Stimulated activated CD4-positive, alpha-beta T cell treated with anti-CD3 and anti-CD28 coated beads, Interleukin-2, amount 100 ng/mL, for 24 hours (primary cell): ENCODE measurements around the gene ARID3C.

Source experiments
- DNase-seq, 2 donors: peaks; one replicate each; pipeline ENCODE4 v3.0.0-alpha.2; 2020

ARID3C gene, protein sequence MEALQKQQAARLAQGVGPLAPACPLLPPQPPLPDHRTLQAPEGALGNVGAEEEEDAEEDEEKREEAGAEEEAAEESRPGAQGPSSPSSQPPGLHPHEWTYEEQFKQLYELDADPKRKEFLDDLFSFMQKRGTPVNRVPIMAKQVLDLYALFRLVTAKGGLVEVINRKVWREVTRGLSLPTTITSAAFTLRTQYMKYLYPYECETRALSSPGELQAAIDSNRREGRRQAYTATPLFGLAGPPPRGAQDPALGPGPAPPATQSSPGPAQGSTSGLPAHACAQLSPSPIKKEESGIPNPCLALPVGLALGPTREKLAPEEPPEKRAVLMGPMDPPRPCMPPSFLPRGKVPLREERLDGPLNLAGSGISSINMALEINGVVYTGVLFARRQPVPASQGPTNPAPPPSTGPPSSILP

DNA sequence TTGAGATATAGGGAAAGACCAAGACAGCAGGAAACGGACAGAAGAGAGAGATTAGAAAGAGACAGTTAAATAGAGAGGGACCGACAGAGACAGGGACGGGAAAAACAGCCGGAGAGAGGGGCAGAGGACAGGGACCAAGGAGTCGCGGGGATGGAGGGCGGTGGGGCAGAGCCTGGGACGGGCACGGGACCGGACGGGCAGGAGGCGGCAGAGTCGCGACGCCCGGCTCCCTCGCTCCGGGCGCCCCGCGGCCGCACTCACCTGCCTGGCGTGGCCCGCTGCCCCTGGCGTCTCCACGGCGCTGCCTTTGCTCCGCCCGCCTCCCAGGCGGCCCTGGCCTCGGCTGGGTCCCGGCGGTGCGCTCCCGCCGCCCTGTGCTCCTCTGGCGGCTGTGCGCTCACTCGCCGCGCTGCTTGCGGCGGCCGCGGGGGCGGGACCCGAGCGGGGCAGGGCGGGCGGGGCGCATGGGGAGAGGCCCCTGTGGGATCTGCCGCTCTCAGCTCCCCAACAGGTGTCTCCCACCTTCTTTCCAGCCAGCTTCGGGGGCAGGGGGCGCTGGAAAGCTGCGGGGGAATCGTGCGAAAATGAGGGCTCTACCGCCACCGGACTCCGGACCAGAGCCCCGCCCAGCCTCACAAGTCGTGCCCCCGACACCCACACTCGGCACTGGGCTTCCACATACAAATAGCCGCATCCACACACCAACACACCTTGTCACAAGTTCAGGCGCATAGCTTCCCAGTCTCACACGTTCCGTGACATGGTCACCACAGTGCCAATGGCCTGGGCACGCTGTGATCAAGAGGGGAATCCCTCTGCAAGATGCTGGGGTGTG lies at the start of gene ARID3C:
Gene ARID3C (minus strand): TSS at position 411 of the 835 bp plus-strand sequence. CDS start 1,052 bp downstream, outside the sequence.
- peak; percentile 50 to 64 for DNase-seq

DNA sequence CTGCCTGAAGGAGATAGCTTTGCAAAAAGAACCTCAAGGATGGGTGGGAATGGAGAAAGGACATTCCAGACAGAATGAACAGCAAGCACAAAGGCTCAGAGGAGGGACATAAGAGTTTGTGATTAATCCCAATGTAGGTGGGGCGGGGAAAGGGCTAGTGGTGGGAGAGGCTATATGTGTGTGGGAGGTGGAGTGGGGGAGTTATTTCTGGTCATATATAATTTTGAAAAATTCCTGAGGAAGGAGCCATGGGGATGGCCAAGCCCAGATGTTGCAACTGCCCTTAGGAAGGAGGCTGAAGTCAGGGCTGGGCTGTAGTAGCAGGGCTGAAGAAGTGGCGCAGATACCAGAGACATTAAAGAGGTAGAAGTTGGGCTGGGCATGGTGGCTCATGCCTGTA lies 47.0 kb upstream of the ARID3C start:
- DNase-seq: no peak

DNA sequence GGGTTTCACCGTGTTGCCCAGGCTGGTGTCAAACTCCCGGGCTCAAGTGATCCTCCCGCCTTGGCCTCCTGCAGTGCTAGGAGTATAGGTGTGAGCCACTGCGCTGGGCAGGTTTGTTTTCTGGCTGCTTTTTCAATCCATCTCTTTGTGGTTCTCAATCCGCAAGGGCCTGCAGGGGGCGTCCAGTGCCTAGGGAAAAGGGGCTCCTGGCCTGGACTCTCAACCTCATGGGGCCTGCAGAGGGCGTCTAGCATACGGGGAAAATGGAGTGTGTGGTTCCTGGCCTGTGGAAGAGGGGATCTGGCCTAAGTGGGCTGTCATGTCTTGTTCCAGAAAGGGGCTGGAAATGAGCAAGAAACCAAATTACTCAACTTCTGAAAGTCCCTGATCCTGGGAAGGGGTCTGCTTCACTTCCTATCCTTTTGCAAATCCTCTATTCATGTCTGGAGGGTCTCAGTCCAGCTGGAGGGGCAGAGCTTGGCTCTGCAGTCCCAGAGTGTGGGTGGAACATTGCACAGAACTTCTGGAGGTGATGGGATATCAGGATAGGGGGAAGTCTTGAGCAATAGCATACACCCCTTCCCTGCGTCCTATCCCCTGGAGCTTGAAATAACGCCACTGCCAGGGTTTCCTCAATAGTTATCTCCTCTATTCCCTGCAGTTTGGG lies 46.3 kb upstream of the ARID3C start:
- DNase-seq: peak; percentile 69 to 75

DNA sequence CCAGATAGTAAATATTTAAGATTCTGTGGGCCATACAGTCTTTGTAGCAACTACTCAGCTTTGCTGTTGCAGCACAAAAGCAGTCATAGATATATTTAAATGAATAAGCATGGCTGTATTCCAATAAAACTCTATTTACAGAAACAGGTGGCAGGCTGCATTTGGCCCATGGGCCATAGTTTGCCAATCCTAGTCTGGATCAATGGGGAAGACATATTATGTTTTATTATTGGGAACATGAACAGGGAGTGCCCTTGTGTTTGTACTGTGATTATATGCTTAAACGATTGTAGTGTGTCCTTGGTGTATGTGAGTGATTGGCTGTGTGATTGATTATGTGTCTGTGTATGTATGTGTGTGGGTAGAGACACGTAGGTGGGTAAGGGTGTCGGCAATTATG lies 45.6 kb upstream of the ARID3C start:
- DNase-seq: no peak

DNA sequence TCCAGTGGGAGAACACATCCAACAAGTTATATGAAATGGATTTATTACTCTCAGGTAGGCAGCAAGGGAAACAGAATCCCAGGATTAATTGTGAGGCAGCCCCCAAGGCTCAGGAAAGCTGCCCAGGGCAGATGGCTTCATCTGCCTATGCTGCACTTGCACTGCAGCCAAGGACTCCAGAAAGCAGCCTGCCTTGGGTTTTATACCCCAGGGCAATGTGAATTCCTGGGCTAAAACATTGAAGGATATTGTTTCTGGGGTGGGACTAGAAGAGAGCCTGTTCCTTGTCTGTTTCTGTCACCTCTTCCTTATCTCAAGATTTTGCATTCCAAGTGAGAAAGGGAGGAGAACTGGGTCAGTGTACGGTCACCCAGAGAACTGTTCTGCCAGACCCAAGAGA lies 42.4 kb upstream of the ARID3C start:
- no peak for DNase-seq

DNA sequence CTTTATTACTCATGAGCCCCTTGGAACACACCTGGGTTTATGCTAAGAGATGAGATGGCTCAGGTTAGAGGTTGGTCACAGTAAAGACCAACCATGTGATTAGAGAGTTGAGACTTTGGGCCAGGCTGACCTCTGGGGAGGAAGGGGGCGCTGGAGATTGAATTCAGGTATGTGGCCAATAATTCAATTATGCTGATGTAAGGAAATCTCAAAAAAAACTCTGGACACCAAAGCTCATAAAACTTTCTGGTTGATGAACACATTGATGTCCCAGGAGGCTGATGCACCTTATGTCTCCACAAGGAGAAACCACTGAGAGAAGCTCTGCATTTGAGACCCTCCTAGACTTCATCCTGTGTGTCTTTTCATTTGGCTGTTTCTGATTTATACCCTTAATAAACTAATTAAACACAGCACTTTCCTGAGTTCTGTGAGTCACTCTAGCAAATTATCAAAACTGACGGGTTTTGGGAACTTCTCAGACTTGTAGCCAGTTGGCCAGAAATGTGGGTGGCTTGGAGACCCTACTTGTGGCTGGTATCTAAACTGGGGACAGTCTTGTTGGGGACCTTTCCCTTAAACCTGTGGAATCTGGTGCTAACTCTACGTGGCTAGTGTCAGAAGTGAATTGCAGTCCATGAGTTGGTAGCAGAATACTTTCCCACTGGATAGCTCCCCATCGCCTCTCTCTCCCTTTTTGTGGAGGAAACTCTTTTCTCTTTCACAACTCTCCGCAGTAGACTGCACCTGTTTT lies 41.1 kb upstream of the ARID3C start:
- DNase-seq: no peak

DNA sequence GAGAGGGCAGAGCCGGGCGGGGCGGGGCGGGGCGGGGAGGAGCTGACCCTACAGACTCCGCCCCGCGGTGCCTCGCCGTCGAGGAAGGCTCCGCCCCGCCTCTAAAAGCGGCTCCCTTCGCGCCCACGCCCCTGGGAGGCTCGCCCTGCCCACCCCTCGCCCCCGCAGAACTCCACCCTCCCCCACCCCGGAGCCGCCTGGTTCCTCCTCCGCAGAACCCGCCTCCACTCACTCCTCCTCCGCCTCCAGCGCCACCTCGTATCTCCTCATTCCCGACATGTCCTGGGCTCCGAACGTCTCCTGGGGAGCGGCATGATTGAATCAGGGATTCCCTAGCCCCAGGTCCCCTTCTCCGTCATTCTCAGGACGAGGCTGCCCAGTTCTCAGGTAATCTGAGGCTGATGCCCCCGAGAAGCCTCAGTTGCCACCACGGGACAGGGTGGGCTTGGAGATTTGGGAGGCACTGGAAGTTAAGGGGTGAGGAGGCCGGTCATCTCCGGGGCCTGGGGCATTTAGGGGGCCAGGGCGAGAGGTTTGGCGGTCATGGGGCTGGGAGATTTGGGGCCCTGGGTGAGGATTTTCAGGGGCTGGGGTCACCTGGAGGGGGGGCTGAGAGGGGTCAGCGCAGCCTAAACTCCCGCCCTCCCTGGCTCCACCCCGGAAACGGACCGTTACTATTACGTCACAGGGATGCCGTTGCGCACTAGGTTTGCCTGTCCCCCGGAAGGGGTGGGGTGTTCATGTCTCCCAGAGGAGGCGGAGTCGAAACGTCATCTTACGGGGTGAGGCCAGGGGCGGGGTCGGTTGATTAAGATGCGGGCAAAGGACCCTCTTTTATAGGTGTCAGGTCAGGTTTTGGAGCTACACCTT lies 36.8 kb upstream of the ARID3C start:
- DNase-seq: peak; percentile 81 to 82

DNA sequence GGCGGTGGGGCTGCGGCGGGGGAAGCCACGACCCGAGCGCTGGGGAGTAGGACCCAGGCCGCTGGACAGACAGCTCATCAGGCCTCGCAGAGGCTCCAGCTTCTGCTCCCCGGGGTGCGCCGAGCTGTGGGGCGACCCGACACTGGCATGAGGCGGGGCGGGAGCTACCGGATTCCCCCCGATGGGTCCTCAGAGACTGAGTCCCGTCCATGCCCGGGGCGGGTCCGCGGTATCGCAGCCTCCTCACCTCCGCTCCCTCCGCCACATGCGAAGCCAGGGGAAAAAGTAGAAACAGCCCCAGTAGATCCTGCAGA lies 36.2 kb upstream of the ARID3C start:
- DNase-seq: no peak

DNA sequence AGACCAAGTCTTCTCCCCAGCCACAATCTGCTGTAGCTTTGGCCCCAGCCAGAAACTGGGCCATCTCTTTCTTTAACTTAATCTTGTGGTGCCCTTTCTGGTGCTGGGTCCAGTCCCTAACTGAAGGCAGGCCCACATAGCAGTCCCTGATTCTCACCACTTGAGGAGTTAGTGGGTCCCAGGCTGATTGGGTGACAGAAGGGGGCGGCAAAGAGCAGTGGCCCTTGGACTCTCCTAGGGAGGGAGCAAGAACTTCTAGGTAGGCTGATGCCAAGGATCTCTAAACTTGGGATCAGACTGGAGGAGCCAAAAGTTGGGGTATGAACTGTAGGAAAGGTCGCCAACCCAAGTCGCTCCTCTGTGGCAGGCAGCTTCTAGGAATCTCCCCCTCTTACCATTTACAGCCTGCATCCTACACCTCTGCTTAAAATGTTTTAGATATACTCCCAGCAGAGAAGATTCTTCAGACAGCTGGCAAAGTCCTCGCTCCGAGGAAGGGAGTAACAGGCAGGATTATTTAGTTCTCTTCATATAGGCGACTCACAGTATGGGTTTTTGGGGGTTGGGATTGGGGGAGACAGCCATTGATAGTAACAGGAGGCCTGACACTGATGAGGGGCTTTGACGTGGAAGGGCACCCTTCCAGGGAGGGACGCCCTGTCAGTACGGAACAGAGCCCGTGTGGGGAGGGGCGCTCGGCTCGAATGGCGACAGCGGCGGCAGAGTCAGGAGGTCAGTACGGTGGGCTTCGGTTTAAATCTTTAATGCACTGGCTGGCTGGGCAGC lies 35.6 kb upstream of the ARID3C start:
- DNase-seq: peak; percentile 63 to 82

DNA sequence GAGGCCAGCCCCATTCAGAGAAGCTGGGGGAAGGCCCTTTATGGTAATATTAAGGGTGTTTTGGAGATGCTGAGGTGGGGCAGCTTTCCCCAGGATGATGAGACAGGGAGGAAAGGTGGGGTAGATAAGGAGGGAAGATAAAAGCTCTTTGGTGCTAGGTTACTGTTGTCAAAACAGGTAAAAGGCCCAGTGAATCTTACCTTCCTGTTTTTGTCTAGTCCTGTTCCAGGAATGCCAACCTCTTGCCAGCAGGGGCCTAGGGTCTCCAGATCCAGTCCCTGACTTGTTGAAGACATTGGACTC lies 34.4 kb upstream of the ARID3C start:
- DNase-seq: no peak

DNA sequence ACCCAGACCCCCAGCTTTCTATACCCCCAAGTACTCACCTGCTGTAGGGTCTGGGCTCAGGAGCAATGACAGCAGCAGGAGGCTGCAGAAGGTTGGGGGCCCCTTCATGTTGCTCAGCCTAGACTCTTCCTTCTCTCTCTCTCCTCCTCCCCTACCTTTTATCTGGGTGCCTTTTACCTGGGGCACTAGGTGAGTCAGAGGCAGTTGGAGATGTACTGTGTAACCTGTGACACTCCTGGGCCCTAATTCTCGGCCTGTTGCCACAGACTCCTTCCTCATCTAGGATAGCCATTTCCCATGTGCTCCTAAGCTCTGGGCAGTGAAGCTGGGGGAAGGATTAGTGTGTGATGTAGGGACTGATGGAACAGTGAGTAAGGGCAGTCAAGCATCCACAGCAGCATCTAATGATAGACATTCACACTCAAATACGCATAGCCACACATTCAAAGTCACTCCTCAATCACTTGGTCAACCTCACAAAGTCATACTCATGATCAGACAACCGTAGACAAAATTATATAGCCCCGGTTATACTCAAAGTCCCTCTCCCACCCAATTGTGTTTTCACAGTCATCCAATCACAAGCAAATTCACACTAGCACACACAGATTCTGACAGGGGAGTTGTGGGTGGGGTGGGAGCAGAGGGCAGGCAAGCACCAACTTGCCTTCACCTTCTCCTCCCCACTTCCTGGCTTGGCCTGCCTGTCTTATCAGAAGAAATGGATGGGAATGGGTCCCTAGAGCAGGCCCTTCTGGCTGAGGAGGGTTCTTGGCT lies 33.8 kb upstream of the ARID3C start, which contains the start of gene CCL27:
Gene CCL27 (minus strand): TSS at position 132 of the 777 bp plus-strand sequence. CDS start 24 bp downstream, at position 108.
- DNase-seq: peak in 1 of 2 donors; percentile 25

DNA sequence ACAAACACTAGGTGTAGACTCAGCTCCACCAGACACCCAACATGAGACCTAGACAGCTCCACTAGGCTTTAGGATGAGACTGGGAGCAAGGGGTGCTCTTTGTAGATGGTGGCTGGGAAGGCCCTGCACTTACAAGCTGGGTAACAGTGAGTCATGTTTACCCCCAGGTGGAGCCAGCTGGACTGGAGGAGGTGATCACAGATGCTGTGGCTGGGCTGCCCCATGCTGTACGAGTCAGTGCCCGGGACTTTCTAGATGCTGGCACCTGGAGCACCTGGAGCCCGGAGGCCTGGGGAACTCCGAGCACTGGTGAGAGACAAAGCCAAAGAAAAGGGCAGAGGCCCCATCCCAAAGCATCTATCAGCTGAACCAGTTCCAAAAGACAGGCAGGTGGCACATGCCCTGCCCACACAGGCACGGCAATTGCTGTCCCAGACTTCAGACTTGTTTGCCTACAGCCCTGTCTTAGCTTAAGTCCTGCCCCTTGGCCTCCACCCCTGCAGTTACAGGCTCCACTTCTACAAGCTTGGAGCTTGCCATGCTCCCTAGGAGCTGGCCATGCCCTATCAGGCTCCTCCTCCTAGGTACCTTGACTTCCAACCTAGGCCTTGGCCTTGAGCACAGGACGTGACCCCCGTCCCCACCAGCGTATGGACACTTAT lies 30.9 kb upstream of the ARID3C start:
- no peak for DNase-seq

DNA sequence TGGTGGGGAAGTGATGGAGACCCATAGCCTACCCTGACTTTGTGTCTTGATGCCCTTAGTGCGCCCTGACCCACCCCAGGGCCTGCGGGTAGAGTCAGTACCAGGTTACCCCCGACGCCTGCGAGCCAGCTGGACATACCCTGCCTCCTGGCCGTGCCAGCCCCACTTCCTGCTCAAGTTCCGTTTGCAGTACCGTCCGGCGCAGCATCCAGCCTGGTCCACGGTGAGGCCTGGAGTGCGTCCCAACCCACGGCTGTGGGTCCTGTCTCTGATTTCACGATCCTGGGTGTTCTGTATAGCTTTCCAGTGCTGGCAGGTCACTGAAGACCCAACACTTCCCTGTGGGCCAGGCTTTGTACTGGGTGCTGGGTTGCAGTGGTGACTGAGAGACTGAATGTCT lies 29.6 kb upstream of the ARID3C start:
- no peak for DNase-seq

DNA sequence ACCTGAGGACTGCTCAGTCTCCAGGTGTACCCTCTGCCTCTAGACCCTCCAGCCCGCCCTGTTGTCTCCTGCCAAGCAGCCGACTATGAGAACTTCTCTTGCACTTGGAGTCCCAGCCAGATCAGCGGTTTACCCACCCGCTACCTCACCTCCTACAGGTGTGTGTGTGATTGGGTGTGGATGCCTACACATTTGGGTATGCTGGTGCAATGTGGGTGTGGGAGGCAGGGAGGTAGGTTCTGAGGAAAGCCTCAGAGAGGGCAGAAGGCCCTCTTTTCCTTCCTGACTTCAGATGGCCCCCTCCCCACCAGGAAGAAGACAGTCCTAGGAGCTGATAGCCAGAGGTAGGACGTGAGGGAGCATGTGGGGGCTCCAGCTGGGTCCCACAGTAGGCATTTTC lies 28.1 kb upstream of the ARID3C start:
- no peak for DNase-seq

DNA sequence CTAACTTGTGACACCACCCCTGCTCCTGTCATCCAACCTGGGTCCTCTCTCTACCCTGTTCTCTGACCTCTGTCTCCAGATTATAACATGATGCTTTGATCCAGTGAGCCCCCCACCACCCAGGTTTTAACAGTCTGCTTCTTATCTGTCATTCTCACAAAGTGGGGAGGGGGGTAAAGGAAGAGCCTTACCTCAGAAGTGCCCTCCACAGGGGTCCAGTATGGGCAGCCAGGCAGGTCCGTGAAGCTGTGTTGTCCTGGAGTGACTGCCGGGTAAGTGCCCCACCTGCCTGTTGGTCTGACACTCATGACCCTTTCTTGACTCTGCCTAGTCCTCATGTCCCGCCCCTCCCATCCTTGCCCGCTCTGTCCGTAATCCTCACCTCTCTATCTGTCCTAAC lies 26.5 kb upstream of the ARID3C start:
- no peak for DNase-seq

DNA sequence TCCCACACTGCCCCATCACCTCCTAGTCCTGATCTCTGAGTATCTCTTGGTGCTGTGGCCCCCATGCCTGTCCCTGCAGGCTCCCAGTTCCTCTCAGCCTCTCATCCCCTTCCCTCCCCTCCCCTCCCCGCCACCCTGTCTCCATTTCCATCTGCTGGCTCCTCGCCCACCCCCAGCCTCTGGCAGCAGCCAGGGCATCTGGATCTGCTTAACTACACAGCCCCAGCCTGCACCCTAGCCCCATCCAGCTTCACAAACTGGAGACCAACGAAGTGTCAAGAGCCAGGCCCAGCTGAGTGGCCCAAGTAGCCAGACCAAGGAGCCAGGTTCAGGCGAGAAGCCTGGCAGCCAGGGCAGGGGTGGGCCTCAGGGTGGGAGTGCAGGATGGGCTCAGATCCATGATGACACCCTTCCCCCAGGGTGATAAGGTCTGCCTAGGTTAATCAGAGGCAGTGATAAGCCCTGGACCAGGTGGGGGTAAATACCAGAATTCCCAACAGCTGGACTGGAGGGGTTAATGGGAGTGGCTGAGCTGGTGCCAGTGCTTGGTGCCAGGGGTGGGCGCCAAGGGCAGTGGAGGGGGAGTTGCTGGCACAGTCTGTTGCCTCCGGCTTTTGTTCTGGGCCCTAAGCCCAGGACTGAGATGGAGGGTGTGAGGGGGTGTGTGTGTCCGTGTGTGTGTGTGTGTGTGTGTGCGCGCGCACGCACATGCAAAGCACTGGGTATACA lies 25.6 kb upstream of the ARID3C start:
- no peak for DNase-seq

DNA sequence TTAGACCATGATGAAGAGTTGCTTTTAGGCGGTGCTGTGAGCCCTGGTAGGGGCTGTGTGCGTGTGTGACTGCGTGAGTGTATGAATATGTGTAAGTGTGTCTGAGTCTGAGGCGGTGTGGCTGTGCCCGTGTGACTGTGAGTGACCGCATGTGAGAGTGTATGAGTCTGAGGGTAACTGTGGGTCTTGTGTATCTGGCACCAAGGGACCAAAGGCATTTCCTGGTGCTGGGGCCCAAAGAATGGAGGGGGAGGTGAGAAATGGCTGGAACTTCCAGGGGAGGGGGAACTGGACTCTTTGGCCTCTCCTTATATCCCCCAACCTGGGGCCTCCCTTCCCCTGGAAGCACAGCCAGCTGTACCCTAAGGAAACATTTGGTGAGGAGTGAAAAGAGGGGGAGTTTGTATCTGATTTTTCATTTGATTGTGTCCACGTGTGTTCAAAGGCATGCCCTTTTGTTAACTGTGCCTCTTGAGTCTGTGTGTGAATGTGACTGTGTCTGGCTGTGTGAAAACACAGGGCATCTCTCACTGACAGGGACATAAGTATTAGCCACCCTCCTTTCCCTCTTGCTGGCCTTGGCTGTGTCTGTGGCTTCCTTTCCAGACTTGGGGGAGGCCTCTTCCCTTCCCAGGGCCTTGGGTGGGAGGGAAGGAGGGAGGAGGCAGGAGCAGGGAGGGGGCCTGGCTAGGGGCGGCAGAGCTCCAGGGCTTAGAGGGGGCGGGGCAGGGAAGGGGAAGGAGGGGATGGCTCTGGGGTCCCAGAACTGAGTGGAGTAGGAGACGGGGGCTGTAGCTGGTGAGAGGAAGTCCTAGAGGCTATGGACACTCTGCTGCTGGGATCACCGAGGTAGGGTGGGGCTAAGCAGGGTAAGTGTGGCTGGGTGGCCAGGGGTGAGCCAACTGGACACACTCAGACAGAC lies 24.5 kb upstream of the ARID3C start:
- no peak for DNase-seq

DNA sequence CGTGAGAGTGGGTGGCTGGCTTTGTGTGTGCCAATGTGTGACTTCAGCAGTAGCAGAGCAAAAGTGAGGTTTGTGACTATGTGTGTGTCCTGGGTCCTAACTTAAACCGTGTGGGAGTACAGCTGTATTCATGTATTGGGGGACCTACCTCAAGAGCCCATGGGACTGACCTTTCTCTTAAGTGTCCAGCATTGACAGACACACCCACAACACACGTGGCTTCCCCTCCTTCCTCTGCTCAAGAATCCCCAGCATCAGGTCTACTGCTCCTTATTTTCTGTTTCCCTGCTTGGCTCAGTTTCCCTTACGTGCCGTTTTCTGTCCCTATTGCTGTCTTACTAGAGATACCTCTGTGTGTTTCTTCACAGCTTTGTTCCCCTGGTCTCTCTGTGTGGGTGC lies 23.7 kb upstream of the ARID3C start:
- no peak for DNase-seq
